ENCODE results near the gene AKT1.

GRCh38 chr14:104768437-104769323 is 26.9 kb downstream of the AKT1 start:
- TF ChIP-seq CTCF (conservative IDR thresholded peaks at IDR 0.05): peak; percentile 94
- no peak for TF ChIP-seq ZFX (IDR thresholded peaks at IDR 0.05)
